WTC11 (cell line): ENCODE data around the gene HDGF. TPM values are rescaled to one million over a fixed set of nuclear protein-coding genes. Genes with fewer than 3 reads are reported as not detected.

Experiments
- ATAC-seq: fragments of 200-7000 bp; cut with Tn5 transposase; 2 replicates; pipeline ENCODE4 v1.10.0; 2021; ENCODE audit warnings: mild to moderate bottlenecking, moderate library complexity
- CTCF ChIA-PET: fragments of 300-600 bp; sonication (Branson Sonifier 250); formaldehyde crosslinking; loops from one replicate; lab custom pipeline; 2021; ENCODE audit warnings: antibody characterized with exemption; lab: Charles Lee
- POLR2A ChIA-PET: fragments of 350-600 bp; sonication (Branson Sonifier 250); formaldehyde crosslinking; loops from one replicate; lab custom pipeline; 2021; ENCODE audit warnings: antibody characterized with exemption; lab: Charles Lee
- DNase-seq: peaks from one replicate; pipeline ENCODE4 v3.0.0; 2021; ENCODE audit warnings: low spot score
- H3K27ac Mint-ChIP-seq: 2 replicates; pipeline ENCODE4 v1.8.0; 2021; ENCODE audit warnings: mixed read lengths
- H3K27me3 Mint-ChIP-seq: 2 replicates; pipeline ENCODE4 v1.8.0; 2021; ENCODE audit warnings: low read depth, mild to moderate bottlenecking, moderate library complexity, mixed read lengths
- H3K36me3 Mint-ChIP-seq: 2 replicates; pipeline ENCODE4 v1.8.0; 2021; ENCODE audit warnings: mixed read lengths
- H3K4me1 Mint-ChIP-seq: 2 replicates; pipeline ENCODE4 v1.8.0; 2022; ENCODE audit warnings: mixed read lengths
- H3K4me3 Mint-ChIP-seq: 2 replicates; pipeline ENCODE4 v1.8.0; 2021; ENCODE audit warnings: mild to moderate bottlenecking, moderate library complexity, mixed read lengths
- H3K9me3 Mint-ChIP-seq: 2 replicates; pipeline ENCODE4 v1.8.0; 2021; ENCODE audit warnings: mixed read lengths
- CBFB ChIP-seq: sonication (generic); formaldehyde crosslinking; IDR thresholded peaks from 2 replicates; pipeline ENCODE4 v1.8.1; 2022; ENCODE audit warnings: mild to moderate bottlenecking, low read depth, missing genetic modification reagents
- FOXJ3 ChIP-seq: sonication (generic); formaldehyde crosslinking; IDR thresholded peaks from 2 replicates; pipeline ENCODE4 v1.9.0; 2021; ENCODE audit warnings: missing genetic modification reagents, mild to moderate bottlenecking, borderline replicate concordance
- FOXK1 ChIP-seq: sonication (generic); formaldehyde crosslinking; IDR thresholded peaks from 2 replicates; pipeline ENCODE4 v1.8.0; 2022; ENCODE audit warnings: mild to moderate bottlenecking, moderate library complexity, missing genetic modification reagents
- FOXP1 ChIP-seq: sonication (generic); formaldehyde crosslinking; IDR thresholded peaks from 2 replicates; pipeline ENCODE4 v1.8.0; 2022; ENCODE audit warnings: missing genetic modification reagents, mild to moderate bottlenecking, moderate library complexity, borderline replicate concordance
- PRRX2 ChIP-seq: fragments of 250-450 bp; sonication (Bioruptor Pico); IDR thresholded peaks from 2 replicates; pipeline ENCODE4 v1.8.0; 2021; ENCODE audit warnings: mild to moderate bottlenecking
- SOX15 ChIP-seq: fragments of 250-450 bp; sonication (Bioruptor Pico); IDR thresholded peaks from 2 replicates; pipeline ENCODE4 v1.9.0; 2021; ENCODE audit warnings: mild to moderate bottlenecking
- ZNF416 ChIP-seq: fragments of 250-450 bp; sonication (Bioruptor Pico); IDR thresholded peaks from 2 replicates; pipeline ENCODE4 v1.9.0; 2021; ENCODE audit warnings: mild to moderate bottlenecking, inconsistent platforms
- ZNF423 ChIP-seq: fragments of 250-450 bp; sonication (Bioruptor Pico); IDR thresholded peaks from 2 replicates; pipeline ENCODE4 v2.1.2; 2022; ENCODE audit warnings: mild to moderate bottlenecking, moderate library complexity
- total RNA-seq: library from RNA; stranded (reverse); gene quantifications from 3 replicates; pipeline ENCODE4 v1.2.3, GENCODE V29; 2021
- TF ChIP-seq, protein P1 (sequence below): fragments of 250-450 bp; sonication (Bioruptor Pico); IDR thresholded peaks from 2 replicates; pipeline ENCODE4 v1.9.0; 2021; ENCODE audit warnings: moderate library complexity, mild to moderate bottlenecking, inconsistent platforms, borderline replicate concordance
- TF ChIP-seq, protein P2 (sequence below): sonication (generic); formaldehyde crosslinking; IDR thresholded peaks from 2 replicates; pipeline ENCODE4 v1.8.1; 2023; ENCODE audit warnings: mild to moderate bottlenecking, moderate library complexity, missing genetic modification reagents
- TF ChIP-seq, protein P3 (sequence below): sonication (generic); formaldehyde crosslinking; IDR thresholded peaks from 2 replicates; pipeline ENCODE4 v1.8.0; 2023; ENCODE audit warnings: missing genetic modification reagents
- TF ChIP-seq, protein P4 (sequence below): fragments of 250-450 bp; sonication (Bioruptor Pico); IDR thresholded peaks from 2 replicates; pipeline ENCODE4 v1.8.0; 2021; ENCODE audit warnings: mild to moderate bottlenecking
- TF ChIP-seq, protein P5 (sequence below): sonication (generic); formaldehyde crosslinking; IDR thresholded peaks from 2 replicates; pipeline ENCODE4 v1.8.0; 2023; ENCODE audit warnings: mild to moderate bottlenecking, missing genetic modification reagents

HDGF gene
- total RNA-seq, 1 experiment from 2014 or later = 339 TPM

DNA sequence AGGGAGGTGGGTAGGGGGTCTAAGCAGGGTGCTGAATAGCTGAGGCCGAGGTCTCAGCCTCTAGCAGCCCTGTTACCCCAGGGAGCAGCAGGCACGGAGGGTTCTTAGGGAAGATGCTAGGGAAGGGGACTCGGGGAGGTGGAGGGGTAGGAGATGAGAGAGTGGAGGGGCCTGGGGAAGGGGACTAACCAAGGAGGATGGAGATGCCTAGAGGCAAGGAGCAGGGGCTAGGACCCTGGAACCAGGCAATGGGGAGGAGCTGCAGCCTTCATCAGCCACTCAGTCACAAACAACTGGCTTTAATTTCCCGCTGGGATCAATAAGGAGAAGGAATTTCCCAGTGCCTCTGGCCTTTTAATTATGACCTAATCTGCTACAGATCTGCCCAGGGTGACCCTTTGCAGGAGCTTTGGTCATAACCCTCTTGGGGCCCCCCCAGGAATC is 43.2 kb downstream of the HDGF start:
- peak; percentile 33 for ATAC-seq
- H3K4me1 Mint-ChIP-seq = peaks cover 69% of the 10 kb centered on the region
- CTCF ChIA-PET = interaction anchor here (0.6 to 25.2 kb wide), 15 partner anchors 9 to 366 kb away, joined by 3 to 1553 read pairs (median 4); partner anchors contain the start of genes HAPLN2, INSRR, ISG20L2 and METTL25B
- peak overlapping the region; percentile 92 for H3K27ac Mint-ChIP-seq
- H3K9me3 Mint-ChIP-seq = no peaks in the 10 kb centered on the region
- H3K4me3 Mint-ChIP-seq = peak overlapping the region; percentile 84
- H3K27me3 Mint-ChIP-seq = peaks cover 21% of the 10 kb centered on the region
- 0 out of 2 replicates have a peak, but pooled peaks cover under 1% of the 10 kb centered on the region for H3K36me3 Mint-ChIP-seq
- POLR2A ChIA-PET = interaction anchor here (0.9 to 5.4 kb wide), 8 partner anchors 13 to 43 kb away, joined by 3 to 195 read pairs (median 8); partner anchors contain the start of genes HDGF, ISG20L2, METTL25B and NES
- TF ChIP-seq FOXK1 (CRISPR knock-in tag) = peak; percentile 28; the same call in 1 of the 2 replicates
- TF ChIP-seq, protein P1, sequence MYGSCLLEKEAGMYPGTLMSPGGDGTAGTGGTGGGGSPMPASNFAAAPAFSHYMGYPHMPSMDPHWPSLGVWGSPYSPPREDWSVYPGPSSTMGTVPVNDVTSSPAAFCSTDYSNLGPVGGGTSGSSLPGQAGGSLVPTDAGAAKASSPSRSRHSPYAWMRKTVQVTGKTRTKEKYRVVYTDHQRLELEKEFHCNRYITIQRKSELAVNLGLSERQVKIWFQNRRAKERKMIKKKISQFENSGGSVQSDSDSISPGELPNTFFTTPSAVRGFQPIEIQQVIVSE (CRISPR knock-in tag) = no peak
- TF ChIP-seq, protein P2, sequence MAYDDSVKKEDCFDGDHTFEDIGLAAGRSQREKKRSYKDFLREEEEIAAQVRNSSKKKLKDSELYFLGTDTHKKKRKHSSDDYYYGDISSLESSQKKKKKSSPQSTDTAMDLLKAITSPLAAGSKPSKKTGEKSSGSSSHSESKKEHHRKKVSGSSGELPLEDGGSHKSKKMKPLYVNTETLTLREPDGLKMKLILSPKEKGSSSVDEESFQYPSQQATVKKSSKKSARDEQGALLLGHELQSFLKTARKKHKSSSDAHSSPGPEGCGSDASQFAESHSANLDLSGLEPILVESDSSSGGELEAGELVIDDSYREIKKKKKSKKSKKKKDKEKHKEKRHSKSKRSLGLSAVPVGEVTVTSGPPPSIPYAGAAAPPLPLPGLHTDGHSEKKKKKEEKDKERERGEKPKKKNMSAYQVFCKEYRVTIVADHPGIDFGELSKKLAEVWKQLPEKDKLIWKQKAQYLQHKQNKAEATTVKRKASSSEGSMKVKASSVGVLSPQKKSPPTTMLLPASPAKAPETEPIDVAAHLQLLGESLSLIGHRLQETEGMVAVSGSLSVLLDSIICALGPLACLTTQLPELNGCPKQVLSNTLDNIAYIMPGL (CRISPR knock-in tag) = no peak
- peak; percentile 49; the same call in 1 of the 2 replicates for TF ChIP-seq FOXP1 (CRISPR knock-in tag)
- 0 out of 2 replicates have a peak, but pooled peaks have one; percentile 7 for TF ChIP-seq ZNF423 (CRISPR knock-in tag)
- DNase-seq = peak; percentile 69

DNA sequence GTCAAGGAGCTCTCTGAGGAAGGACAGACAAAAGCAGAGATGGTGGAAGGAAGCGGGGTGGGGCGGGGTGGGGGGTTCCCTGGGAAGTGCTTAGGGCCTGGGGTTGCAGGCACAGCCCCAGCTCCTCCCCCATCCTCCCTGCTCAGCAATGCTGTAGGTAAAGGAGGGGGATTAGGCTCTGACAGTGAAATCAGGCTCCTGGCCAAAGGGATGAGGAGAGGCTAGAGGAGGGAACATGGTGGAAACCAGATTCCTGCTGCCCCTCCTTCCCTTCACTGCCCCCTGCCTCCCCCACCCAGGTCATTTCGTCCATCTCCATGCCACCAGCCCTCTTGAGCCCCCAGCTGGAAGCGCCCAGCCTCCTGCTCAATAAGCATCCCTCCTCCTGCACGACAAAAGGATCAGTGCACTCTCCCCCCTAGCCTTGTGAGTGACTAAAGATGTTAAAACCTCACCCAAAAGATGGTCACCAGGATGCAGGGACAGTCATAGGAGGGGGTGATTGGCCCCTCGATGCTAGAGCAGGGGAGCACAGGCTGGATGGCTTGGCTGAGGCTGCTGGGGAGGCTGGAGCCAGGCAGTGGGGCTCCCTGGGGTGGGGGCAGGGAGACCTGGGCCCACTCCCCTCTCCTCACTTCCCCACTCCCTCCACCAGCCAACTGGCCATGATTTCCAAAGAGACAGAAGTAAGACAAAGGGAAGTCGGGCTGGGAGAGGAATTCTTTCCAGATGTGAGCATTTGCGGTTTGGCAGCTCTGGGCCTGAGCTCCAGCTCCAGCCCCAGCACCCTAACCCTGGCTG is 43.9 kb downstream of the HDGF start:
- peak; percentile 10 for ATAC-seq
- peak overlapping the region; percentile 92 for H3K27ac Mint-ChIP-seq
- no peaks in the 10 kb centered on the region for H3K9me3 Mint-ChIP-seq
- peaks cover 4% of the 10 kb centered on the region; the same call in 1 of the 2 replicates for H3K36me3 Mint-ChIP-seq
- 0 out of 2 replicates have a peak, but pooled peaks have one; percentile 22 for TF ChIP-seq ZNF416 (CRISPR knock-in tag)
- no peak for TF ChIP-seq SOX15 (CRISPR knock-in tag)
- TF ChIP-seq PRRX2 (CRISPR knock-in tag) = no peak
- TF ChIP-seq, protein P3, sequence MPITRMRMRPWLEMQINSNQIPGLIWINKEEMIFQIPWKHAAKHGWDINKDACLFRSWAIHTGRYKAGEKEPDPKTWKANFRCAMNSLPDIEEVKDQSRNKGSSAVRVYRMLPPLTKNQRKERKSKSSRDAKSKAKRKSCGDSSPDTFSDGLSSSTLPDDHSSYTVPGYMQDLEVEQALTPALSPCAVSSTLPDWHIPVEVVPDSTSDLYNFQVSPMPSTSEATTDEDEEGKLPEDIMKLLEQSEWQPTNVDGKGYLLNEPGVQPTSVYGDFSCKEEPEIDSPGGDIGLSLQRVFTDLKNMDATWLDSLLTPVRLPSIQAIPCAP = no peak
- no peak for TF ChIP-seq FOXJ3
- TF ChIP-seq, protein P4, sequence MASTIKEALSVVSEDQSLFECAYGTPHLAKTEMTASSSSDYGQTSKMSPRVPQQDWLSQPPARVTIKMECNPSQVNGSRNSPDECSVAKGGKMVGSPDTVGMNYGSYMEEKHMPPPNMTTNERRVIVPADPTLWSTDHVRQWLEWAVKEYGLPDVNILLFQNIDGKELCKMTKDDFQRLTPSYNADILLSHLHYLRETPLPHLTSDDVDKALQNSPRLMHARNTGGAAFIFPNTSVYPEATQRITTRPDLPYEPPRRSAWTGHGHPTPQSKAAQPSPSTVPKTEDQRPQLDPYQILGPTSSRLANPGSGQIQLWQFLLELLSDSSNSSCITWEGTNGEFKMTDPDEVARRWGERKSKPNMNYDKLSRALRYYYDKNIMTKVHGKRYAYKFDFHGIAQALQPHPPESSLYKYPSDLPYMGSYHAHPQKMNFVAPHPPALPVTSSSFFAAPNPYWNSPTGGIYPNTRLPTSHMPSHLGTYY (CRISPR knock-in tag) = 0 out of 2 replicates have a peak, but pooled peaks have one; percentile 24
- 0 out of 2 replicates have a peak, but pooled peaks have one; percentile 4 for TF ChIP-seq CBFB (CRISPR knock-in tag)
- TF ChIP-seq, protein P5, sequence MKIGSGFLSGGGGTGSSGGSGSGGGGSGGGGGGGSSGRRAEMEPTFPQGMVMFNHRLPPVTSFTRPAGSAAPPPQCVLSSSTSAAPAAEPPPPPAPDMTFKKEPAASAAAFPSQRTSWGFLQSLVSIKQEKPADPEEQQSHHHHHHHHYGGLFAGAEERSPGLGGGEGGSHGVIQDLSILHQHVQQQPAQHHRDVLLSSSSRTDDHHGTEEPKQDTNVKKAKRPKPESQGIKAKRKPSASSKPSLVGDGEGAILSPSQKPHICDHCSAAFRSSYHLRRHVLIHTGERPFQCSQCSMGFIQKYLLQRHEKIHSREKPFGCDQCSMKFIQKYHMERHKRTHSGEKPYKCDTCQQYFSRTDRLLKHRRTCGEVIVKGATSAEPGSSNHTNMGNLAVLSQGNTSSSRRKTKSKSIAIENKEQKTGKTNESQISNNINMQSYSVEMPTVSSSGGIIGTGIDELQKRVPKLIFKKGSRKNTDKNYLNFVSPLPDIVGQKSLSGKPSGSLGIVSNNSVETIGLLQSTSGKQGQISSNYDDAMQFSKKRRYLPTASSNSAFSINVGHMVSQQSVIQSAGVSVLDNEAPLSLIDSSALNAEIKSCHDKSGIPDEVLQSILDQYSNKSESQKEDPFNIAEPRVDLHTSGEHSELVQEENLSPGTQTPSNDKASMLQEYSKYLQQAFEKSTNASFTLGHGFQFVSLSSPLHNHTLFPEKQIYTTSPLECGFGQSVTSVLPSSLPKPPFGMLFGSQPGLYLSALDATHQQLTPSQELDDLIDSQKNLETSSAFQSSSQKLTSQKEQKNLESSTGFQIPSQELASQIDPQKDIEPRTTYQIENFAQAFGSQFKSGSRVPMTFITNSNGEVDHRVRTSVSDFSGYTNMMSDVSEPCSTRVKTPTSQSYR = peak; percentile 20; the same call in 1 of the 2 replicates
- peak; percentile 58 for DNase-seq
- POLR2A ChIA-PET = interaction anchor here (0.9 to 5.4 kb wide), 15 partner anchors 14 to 83 kb away, joined by 3 to 195 read pairs (median 8); partner anchors contain the start of genes HDGF, ISG20L2, METTL25B and MRPL24
- H3K4me1 Mint-ChIP-seq = peaks cover 71% of the 10 kb centered on the region
- peak overlapping the region; percentile 84 for H3K4me3 Mint-ChIP-seq
- H3K27me3 Mint-ChIP-seq = peaks cover 23% of the 10 kb centered on the region
- CTCF ChIA-PET = interaction anchor here (0.7 to 25.2 kb wide), 22 partner anchors 8 to 227 kb away, joined by 3 to 1553 read pairs (median 16); partner anchors contain the start of genes HAPLN2, INSRR, ISG20L2 and LRRC71
